HepG2 (cell line): Measurements from ENCODE around the gene FILIP1. TPM values are rescaled to one million over a fixed set of nuclear protein-coding genes. Genes with fewer than 3 reads are reported as not detected.

Source experiments
- ATAC-seq: fragments of 200-7000 bp; cut with Tn5 transposase; 3 replicates; pipeline ENCODE4 v1.9.1; 2020; ENCODE audit warnings: mild to moderate bottlenecking, moderate library complexity
- BruUV-seq: library from RNA; stranded (reverse); fragments of 400-500 nt; replicated peaks from 2 replicates; lab custom pipeline; 2021; lab: Mats Ljungman, UMichigan
- CTCF ChIA-PET: fragments of 300-600 bp; formaldehyde crosslinking; extraction: SDS; loops from one replicate; lab custom pipeline; 2021; ENCODE audit warnings: low total read pairs, inconsistent platforms, low intra/inter-chr PET ratio; lab: Yijun Ruan, JAX
- POLR2A ChIA-PET: fragments of 350-600 bp; sonication (Branson Sonifier 250); formaldehyde crosslinking; loops from one replicate; lab custom pipeline; 2020; ENCODE audit warnings: antibody characterized with exemption, inconsistent platforms; lab: Yijun Ruan, JAX
- DNase-seq: peaks from one replicate; pipeline ENCODE4 v3.0.0-alpha.2; 2015; ENCODE audit warnings: low spot score
- FAIRE-seq: peaks from 3 replicates; lab custom pipeline; 2011; peaks lifted over from hg19 to GRCh38; lab: Jason Lieb, UNC
- H2AFZ ChIP-seq: one replicate; pipeline ENCODE4 v1.6.1; 2011; ENCODE audit warnings: low read length, inconsistent platforms
- H3K27ac ChIP-seq: fragments of 300-600 bp; 3 replicates; pipeline ENCODE4 v1.8.0; 2011; ENCODE audit warnings: mixed run types, mild to moderate bottlenecking, mixed read lengths, low read length, inconsistent platforms; ENCODE audit not compliant: insufficient read depth; ENCODE audit errors: extremely low read length
- H3K27me3 ChIP-seq, 2 experiments: fragments of 200-600 bp in 1 of 2; 2 replicates in 1 of 2; 3 replicates in 1 of 2; pipeline versions ENCODE4 v1.6.0 to v1.8.0; 2011; ENCODE audit warnings: low read length in 2 of 2, mild to moderate bottlenecking in 2 of 2, moderate library complexity in 2 of 2, inconsistent platforms in 1 of 2; ENCODE audit not compliant: insufficient read depth in 2 of 2, control insufficient read depth in 1 of 2
- H3K36me3 ChIP-seq, 2 experiments: fragments of 200-600 bp in 1 of 2; replicated peaks in 1 of 2; 2 replicates in 1 of 2; 3 replicates in 1 of 2; pipeline versions ENCODE4 v1.5.1 to v1.8.0; 2011; ENCODE audit warnings: low read length in 2 of 2, inconsistent platforms in 1 of 2; ENCODE audit not compliant: insufficient read depth in 2 of 2, control insufficient read depth in 1 of 2
- H3K4me1 ChIP-seq: 2 replicates; pipeline ENCODE4 v1.5.1; 2012; ENCODE audit warnings: low read length, inconsistent platforms; ENCODE audit not compliant: insufficient read depth
- H3K4me2 ChIP-seq: 2 replicates; pipeline ENCODE4 v1.6.0; 2011; ENCODE audit warnings: low read depth, low read length, inconsistent platforms
- H3K4me3 ChIP-seq, 3 experiments: fragments of 200-600 bp in 1 of 3; sonication (generic), shearing (Covaris generic) in 1 of 3; replicated peaks in 1 of 3; 2 replicates each; pipeline ENCODE4 v1.5.1; 2011 to 2016; ENCODE audit warnings: low read length in 3 of 3, inconsistent platforms in 2 of 3, low read depth in 2 of 3, mild to moderate bottlenecking in 2 of 3, control low read depth in 1 of 3, mixed read lengths in 1 of 3; ENCODE audit not compliant: insufficient read depth in 1 of 3
- H3K79me2 ChIP-seq: one replicate; pipeline ENCODE4 v1.6.1; 2011; ENCODE audit warnings: low read length, inconsistent platforms; ENCODE audit not compliant: insufficient read depth
- H3K9ac ChIP-seq: 2 replicates; pipeline ENCODE4 v1.6.0; 2011; ENCODE audit warnings: mild to moderate bottlenecking, low read depth, low read length, inconsistent platforms; ENCODE audit not compliant: insufficient read depth
- H3K9me3 ChIP-seq: 2 replicates; pipeline ENCODE4 v1.5.1; 2012; ENCODE audit warnings: mild to moderate bottlenecking, low read length
- H4K20me1 ChIP-seq: 2 replicates; pipeline ENCODE4 v1.6.0; 2011; ENCODE audit warnings: inconsistent platforms, mild to moderate bottlenecking, low read length, moderate library complexity; ENCODE audit not compliant: insufficient read depth
- FOXP1 ChIP-seq, 2 experiments: fragments of 450-650 bp in 1 of 2; IDR thresholded peaks; 2 replicates each; pipeline ENCODE4 v1.6.1; 2017 to 2018; ENCODE audit warnings: antibody characterized with exemption in 1 of 2
- GATA4 ChIP-seq: sonication (generic); IDR thresholded peaks from 2 replicates; pipeline ENCODE4 v1.6.1; 2016; ENCODE audit warnings: antibody characterized with exemption, low read depth, borderline replicate concordance
- GATAD2A ChIP-seq: IDR thresholded peaks from 2 replicates; pipeline ENCODE4 v1.6.1; 2016
- JDP2 ChIP-seq: sonication (generic); formaldehyde crosslinking; IDR thresholded peaks from 2 replicates; pipeline ENCODE4 v1.8.1; 2022; ENCODE audit warnings: missing genetic modification reagents, borderline replicate concordance
- POLR2AphosphoS5 ChIP-seq: IDR thresholded peaks from 2 replicates; pipeline ENCODE4 v1.6.1; 2012; ENCODE audit warnings: low read depth, low read length
- RBM39 ChIP-seq: fragments of 200-400 bp; formaldehyde crosslinking; IDR thresholded peaks from one replicate; pipeline ENCODE4 v1.6.1; 2018; ENCODE audit warnings: antibody characterized with exemption, mild to moderate bottlenecking, low read depth, low read length; ENCODE audit not compliant: poor library complexity, severe bottlenecking
- RFXANK ChIP-seq: IDR thresholded peaks from 2 replicates; pipeline ENCODE4 v1.6.1; 2016
- SRSF9 ChIP-seq: fragments of 200-400 bp; formaldehyde crosslinking; IDR thresholded peaks from 2 replicates; pipeline ENCODE4 v1.6.1; 2018; ENCODE audit warnings: borderline replicate concordance, mild to moderate bottlenecking, low read depth, low read length; ENCODE audit not compliant: insufficient read depth, poor library complexity, severe bottlenecking
- STAG1 ChIP-seq: sonication (generic); formaldehyde crosslinking; IDR thresholded peaks from 2 replicates; pipeline ENCODE4 v1.4.0; 2020; ENCODE audit warnings: missing genetic modification reagents
- ZFP41 ChIP-seq: sonication (generic); formaldehyde crosslinking; IDR thresholded peaks from 2 replicates; pipeline ENCODE4 v1.4.0; 2020; ENCODE audit warnings: mild to moderate bottlenecking, missing genetic modification reagents, borderline replicate concordance
- ZNF256 ChIP-seq: sonication (generic); formaldehyde crosslinking; conservative IDR thresholded peaks from 2 replicates; pipeline ENCODE4 v1.4.0; 2020; ENCODE audit warnings: missing genetic modification reagents
- ZNF337 ChIP-seq: sonication (generic); formaldehyde crosslinking; IDR thresholded peaks from 2 replicates; pipeline ENCODE4 v1.5.1; 2020; ENCODE audit warnings: missing genetic modification reagents, low read depth, mild to moderate bottlenecking, borderline replicate concordance
- ZNF468 ChIP-seq: sonication (generic); formaldehyde crosslinking; IDR thresholded peaks from 2 replicates; pipeline ENCODE4 v1.8.0; 2022; ENCODE audit warnings: mild to moderate bottlenecking, moderate library complexity, missing genetic modification reagents
- ZNF543 ChIP-seq: sonication (generic); formaldehyde crosslinking; IDR thresholded peaks from 2 replicates; pipeline ENCODE4 v1.4.0; 2020; ENCODE audit warnings: mild to moderate bottlenecking, missing genetic modification reagents
- ZNF678 ChIP-seq: sonication (generic); formaldehyde crosslinking; IDR thresholded peaks from 2 replicates; pipeline ENCODE4 v1.4.0; 2020; ENCODE audit warnings: mild to moderate bottlenecking, missing genetic modification reagents
- ZNF839 ChIP-seq: sonication (generic); formaldehyde crosslinking; IDR thresholded peaks from 2 replicates; pipeline ENCODE4 v1.4.0; 2020; ENCODE audit warnings: missing genetic modification reagents, mild to moderate bottlenecking, borderline replicate concordance
- WGBS: methylation state at CpG from one replicate; pipeline ENCODE4 v1.1.6; 2017; ENCODE audit warnings: low lambda C conversion rate; 5-methylcytosine and 5-hydroxymethylcytosine counted together
- in situ Hi-C: cut with HindIII; loops from 2 replicates; pipeline ENCODE4 v1.10.0; 2017; ENCODE audit warnings: low pct_unique_long_range_greater_than_20kb; ENCODE audit not compliant: extremely low pct_ligation_motif_present
- intact Hi-C: fragments of 100-400 bp; cut with micrococcal nuclease; formaldehyde crosslinking; loops from one replicate; pipeline ENCODE4 v1.10.0; 2022; ENCODE audit not compliant: unreplicated experiment
- polyA plus RNA-seq, 8 experiments: library from polyadenylated mRNA; depleted of rRNA in 3 of 8; stranded (reverse) in 7 of 8; unstranded in 1 of 8; fragments of >200 nt; fragmentation: Illumina TruSeq in 4 of 8; extraction: Trizol in 4 of 8; gene quantifications; 2 replicates each; pipeline versions ENCODE4 v1.2.1 to v1.2.3, GENCODE V29; 2011 to 2016; ENCODE audit warnings: low read depth in 4 of 8, missing spikeins in 1 of 8, mixed read lengths in 1 of 8; ENCODE audit not compliant: insufficient read depth in 1 of 8
- total RNA-seq, 5 experiments: library from RNA; depleted of rRNA; stranded (reverse); fragments of >200 nt; fragmentation: Illumina TruSeq; extraction: Trizol; gene quantifications; 2 replicates each; pipeline ENCODE4 v1.2.3, GENCODE V29; 2016; ENCODE audit warnings: low read depth in 1 of 5
- TF ChIP-seq, protein P1 (sequence below): sonication (generic); formaldehyde crosslinking; IDR thresholded peaks from 2 replicates; pipeline ENCODE4 v1.4.0; 2020; ENCODE audit warnings: missing genetic modification reagents
- TF ChIP-seq, protein P2 (sequence below): sonication (generic); IDR thresholded peaks from 2 replicates; pipeline ENCODE4 v1.6.1; 2016; ENCODE audit warnings: low read depth, borderline replicate concordance
- TF ChIP-seq, protein P3 (sequence below): sonication (generic); formaldehyde crosslinking; IDR thresholded peaks from 2 replicates; pipeline ENCODE4 v1.5.1; 2020; ENCODE audit warnings: missing genetic modification reagents, mild to moderate bottlenecking, borderline replicate concordance

The FILIP1 gene
- total and polyA plus RNA-seq, 2 of the 13 experiments (the other 11 are each of a cell fraction or from before 2014, with no cell fraction given): not detected

DNA sequence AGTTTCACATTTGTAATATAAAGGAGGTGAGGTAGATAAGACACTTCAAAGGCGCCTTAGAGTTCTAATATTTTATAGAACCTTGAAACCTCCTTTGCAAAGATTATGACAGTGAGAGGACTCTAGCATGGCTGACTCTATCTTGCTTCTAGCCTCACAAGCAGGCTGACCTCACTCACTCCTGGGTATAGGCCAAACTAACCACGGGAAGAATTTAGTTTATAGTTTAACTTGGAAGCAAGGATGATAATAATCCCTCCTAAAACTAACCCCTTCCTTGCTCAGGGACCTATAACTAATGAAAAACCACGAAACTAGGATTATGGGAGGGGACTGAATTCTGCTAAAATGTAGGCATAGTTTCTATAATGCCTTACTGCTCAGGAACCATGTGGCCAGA lies 84.3 kb downstream of the FILIP1 start (continued):
- TF ChIP-seq, protein P1, sequence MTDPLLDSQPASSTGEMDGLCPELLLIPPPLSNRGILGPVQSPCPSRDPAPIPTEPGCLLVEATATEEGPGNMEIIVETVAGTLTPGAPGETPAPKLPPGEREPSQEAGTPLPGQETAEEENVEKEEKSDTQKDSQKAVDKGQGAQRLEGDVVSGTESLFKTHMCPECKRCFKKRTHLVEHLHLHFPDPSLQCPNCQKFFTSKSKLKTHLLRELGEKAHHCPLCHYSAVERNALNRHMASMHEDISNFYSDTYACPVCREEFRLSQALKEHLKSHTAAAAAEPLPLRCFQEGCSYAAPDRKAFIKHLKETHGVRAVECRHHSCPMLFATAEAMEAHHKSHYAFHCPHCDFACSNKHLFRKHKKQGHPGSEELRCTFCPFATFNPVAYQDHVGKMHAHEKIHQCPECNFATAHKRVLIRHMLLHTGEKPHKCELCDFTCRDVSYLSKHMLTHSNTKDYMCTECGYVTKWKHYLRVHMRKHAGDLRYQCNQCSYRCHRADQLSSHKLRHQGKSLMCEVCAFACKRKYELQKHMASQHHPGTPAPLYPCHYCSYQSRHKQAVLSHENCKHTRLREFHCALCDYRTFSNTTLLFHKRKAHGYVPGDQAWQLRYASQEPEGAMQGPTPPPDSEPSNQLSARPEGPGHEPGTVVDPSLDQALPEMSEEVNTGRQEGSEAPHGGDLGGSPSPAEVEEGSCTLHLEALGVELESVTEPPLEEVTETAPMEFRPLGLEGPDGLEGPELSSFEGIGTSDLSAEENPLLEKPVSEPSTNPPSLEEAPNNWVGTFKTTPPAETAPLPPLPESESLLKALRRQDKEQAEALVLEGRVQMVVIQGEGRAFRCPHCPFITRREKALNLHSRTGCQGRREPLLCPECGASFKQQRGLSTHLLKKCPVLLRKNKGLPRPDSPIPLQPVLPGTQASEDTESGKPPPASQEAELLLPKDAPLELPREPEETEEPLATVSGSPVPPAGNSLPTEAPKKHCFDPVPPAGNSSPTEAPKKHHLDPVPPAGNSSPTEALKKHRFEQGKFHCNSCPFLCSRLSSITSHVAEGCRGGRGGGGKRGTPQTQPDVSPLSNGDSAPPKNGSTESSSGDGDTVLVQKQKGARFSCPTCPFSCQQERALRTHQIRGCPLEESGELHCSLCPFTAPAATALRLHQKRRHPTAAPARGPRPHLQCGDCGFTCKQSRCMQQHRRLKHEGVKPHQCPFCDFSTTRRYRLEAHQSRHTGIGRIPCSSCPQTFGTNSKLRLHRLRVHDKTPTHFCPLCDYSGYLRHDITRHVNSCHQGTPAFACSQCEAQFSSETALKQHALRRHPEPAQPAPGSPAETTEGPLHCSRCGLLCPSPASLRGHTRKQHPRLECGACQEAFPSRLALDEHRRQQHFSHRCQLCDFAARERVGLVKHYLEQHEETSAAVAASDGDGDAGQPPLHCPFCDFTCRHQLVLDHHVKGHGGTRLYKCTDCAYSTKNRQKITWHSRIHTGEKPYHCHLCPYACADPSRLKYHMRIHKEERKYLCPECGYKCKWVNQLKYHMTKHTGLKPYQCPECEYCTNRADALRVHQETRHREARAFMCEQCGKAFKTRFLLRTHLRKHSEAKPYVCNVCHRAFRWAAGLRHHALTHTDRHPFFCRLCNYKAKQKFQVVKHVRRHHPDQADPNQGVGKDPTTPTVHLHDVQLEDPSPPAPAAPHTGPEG (CRISPR knock-in tag): no peak
- no peak for TF ChIP-seq ZNF839
- no peak for TF ChIP-seq POLR2AphosphoS5
- TF ChIP-seq ZNF678 (CRISPR knock-in tag): no peak
- no peak for TF ChIP-seq ZNF256
- no peak for TF ChIP-seq GATAD2A
- TF ChIP-seq, protein P2, sequence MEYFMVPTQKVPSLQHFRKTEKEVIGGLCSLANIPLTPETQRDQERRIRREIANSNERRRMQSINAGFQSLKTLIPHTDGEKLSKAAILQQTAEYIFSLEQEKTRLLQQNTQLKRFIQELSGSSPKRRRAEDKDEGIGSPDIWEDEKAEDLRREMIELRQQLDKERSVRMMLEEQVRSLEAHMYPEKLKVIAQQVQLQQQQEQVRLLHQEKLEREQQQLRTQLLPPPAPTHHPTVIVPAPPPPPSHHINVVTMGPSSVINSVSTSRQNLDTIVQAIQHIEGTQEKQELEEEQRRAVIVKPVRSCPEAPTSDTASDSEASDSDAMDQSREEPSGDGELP: no peak
- no peak for TF ChIP-seq RFXANK (CRISPR knock-in tag)

DNA sequence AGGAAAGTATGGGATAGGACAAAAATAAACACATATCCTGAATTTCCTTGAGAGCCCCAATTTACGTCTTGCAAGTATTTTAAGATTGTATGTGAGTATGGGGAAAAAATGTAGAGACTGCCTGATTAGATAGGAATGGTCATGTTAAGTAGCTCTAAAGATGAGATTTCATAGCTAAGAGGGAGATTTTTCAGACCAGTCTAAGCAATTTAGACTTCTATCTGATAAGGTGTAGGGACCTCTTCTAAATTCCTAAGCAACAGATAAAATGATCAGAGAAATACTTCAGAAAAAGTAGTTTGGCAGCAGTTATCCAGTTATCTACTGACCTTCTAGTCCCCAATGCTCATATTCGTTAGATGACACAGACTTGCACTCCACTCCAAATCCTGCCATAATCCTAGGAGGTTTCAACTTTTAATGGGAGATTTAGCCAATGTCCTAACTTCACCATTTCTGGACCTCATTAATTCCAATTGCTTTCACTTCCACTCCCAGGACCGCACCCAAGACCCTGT lies 90.0 kb downstream of the FILIP1 start:
- Histone ChIP-seq H4K20me1 (no peaks in the 10 kb centered on the region), H3K4me1 (no peaks in the 10 kb centered on the region), H2AFZ (no peak overlapping the region), H3K4me3 (no peak overlapping the region), H3K9ac (no peak overlapping the region), H3K36me3 (no peaks in the 10 kb centered on the region), H3K27me3 (no peaks in the 10 kb centered on the region), H3K4me2 (no peak overlapping the region), H3K9me3 (no peaks in the 10 kb centered on the region), H3K27ac (no peak overlapping the region), H3K79me2 (no peaks in the 10 kb centered on the region)
- no peak for FAIRE-seq
- POLR2A ChIA-PET: no interaction called here
- DNase-seq: no peak
- CTCF ChIA-PET: no interaction called here
- no TSS peak for BruUV-seq
- no peak for ATAC-seq
- intact Hi-C loops: no loop called here
- in situ Hi-C loops: no loop called here
- WGBS: 5% methylated on average over 3 of the region's 3 CpGs
- TF ChIP-seq JDP2 (no peak), ZNF468 (CRISPR knock-in tag) (no peak), SRSF9 (no peak), FOXP1 (IDR thresholded peaks at IDR 0.05) (no peak), FOXP1 (CRISPR knock-in tag; IDR thresholded peaks at IDR 0.05) (no peak), GATA4 (no peak), STAG1 (no peak), ZFP41 (CRISPR knock-in tag) (no peak), ZNF543 (CRISPR knock-in tag) (no peak), ZNF337 (CRISPR knock-in tag) (no peak), RBM39 (no peak)
- TF ChIP-seq, protein P3, sequence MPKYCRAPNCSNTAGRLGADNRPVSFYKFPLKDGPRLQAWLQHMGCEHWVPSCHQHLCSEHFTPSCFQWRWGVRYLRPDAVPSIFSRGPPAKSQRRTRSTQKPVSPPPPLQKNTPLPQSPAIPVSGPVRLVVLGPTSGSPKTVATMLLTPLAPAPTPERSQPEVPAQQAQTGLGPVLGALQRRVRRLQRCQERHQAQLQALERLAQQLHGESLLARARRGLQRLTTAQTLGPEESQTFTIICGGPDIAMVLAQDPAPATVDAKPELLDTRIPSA (CRISPR knock-in tag): no peak
